ENCODE results near the gene PPM1J. TPM values are rescaled to one million over a fixed set of nuclear protein-coding genes. Genes with fewer than 3 reads are reported as not detected.
"Not testable (repeated sequence)": the region's sequence is repeated elsewhere in the genome, so short reads cannot be mapped to it uniquely, and the experiment has no call there.

Gene PPM1J
- polyA plus RNA-seq, 1 of the 3 experiments (the other 2 are of a cell fraction), result 5.3 TPM

GRCh38 chr1:112727716-112728115 lies 12.6 kb upstream of the PPM1J start:
- no peak overlapping the region for H3K27ac ChIP-seq (ENCODE audit: low read depth in 2 of 2, low read length in 1 of 2)
- CTCF ChIA-PET, result interaction anchor here (0.6 to 3.9 kb wide), 4 partner anchors 11 to 77 kb away, joined by 3 to 47 read pairs (median 20); partner anchors contain the start of gene PPM1J
- no peak for DNase-seq
- no peaks in the 10 kb centered on the region for H4K20me1 ChIP-seq (ENCODE audit: insufficient read depth)
- H3K9me3 ChIP-seq, result no peaks in the 10 kb centered on the region
- H3K4me1 ChIP-seq (ENCODE audit: control insufficient read depth in 1 of 2, insufficient read depth in 2 of 2, low read depth in 1 of 2, low read length in 1 of 2), result no peaks in the 10 kb centered on the region
- H3K36me3 ChIP-seq (replicated peaks in 1 of 2; ENCODE audit: control insufficient read depth in 1 of 2, insufficient read depth in 2 of 2, low read length in 1 of 2), result no peaks in the 10 kb centered on the region
- 35% methylated on average over 2 of the region's 2 CpGs for WGBS (ENCODE audit: low lambda C conversion rate)
- H3K9ac ChIP-seq, result no peak overlapping the region
- H3K9me2 ChIP-seq, result no peaks in the 10 kb centered on the region
- no peaks in the 10 kb centered on the region for H3F3A ChIP-seq (replicated peaks; ENCODE audit: insufficient read depth)
- H3K4me2 ChIP-seq, result no peak overlapping the region
- no peak for TF ChIP-seq RFX5 (IDR thresholded peaks at IDR 0.05; ENCODE audit: low read length)
- no peak for TF ChIP-seq JUND (IDR thresholded peaks at IDR 0.05)
- TF ChIP-seq RAD21 (IDR thresholded peaks at IDR 0.05; ENCODE audit: low read length), result peak; percentile 8; the same call in 1 of the 2 replicates
- no peak for TF ChIP-seq ELF1 (IDR thresholded peaks at IDR 0.05)
- TF ChIP-seq, protein P1, sequence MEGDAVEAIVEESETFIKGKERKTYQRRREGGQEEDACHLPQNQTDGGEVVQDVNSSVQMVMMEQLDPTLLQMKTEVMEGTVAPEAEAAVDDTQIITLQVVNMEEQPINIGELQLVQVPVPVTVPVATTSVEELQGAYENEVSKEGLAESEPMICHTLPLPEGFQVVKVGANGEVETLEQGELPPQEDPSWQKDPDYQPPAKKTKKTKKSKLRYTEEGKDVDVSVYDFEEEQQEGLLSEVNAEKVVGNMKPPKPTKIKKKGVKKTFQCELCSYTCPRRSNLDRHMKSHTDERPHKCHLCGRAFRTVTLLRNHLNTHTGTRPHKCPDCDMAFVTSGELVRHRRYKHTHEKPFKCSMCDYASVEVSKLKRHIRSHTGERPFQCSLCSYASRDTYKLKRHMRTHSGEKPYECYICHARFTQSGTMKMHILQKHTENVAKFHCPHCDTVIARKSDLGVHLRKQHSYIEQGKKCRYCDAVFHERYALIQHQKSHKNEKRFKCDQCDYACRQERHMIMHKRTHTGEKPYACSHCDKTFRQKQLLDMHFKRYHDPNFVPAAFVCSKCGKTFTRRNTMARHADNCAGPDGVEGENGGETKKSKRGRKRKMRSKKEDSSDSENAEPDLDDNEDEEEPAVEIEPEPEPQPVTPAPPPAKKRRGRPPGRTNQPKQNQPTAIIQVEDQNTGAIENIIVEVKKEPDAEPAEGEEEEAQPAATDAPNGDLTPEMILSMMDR (IDR thresholded peaks at IDR 0.05), result peak; percentile 26
- H3K79me2 ChIP-seq (ENCODE audit: insufficient read depth), result no peaks in the 10 kb centered on the region
- no peaks in the 10 kb centered on the region for H3K27me3 ChIP-seq (ENCODE audit: insufficient read depth)
- no peak overlapping the region for H3K4me3 ChIP-seq (ENCODE audit: low read depth in 2 of 2, low read length in 1 of 2)
- H2AFZ ChIP-seq (ENCODE audit: low read depth), result no peak overlapping the region
- POLR2A ChIA-PET, result no interaction called here

GRCh38 chr1:112724240-112724639 lies 9.1 kb upstream of the PPM1J start:
- DNase-seq; H3K27ac ChIP-seq (ENCODE audit: low read depth in 2 of 2, low read length in 1 of 2); POLR2A ChIA-PET; H3K79me2 ChIP-seq (ENCODE audit: insufficient read depth); H3K36me3 ChIP-seq (replicated peaks in 1 of 2; ENCODE audit: control insufficient read depth in 1 of 2, insufficient read depth in 2 of 2, low read length in 1 of 2); H3K9ac ChIP-seq; H4K20me1 ChIP-seq (ENCODE audit: insufficient read depth); H3K27me3 ChIP-seq (ENCODE audit: insufficient read depth); H3K9me2 ChIP-seq; H3K4me2 ChIP-seq; H3K4me3 ChIP-seq (ENCODE audit: low read depth in 2 of 2, low read length in 1 of 2); H3K4me1 ChIP-seq (ENCODE audit: control insufficient read depth in 1 of 2, insufficient read depth in 2 of 2, low read depth in 1 of 2, low read length in 1 of 2); H2AFZ ChIP-seq (ENCODE audit: low read depth); H3K9me3 ChIP-seq; H3F3A ChIP-seq (replicated peaks; ENCODE audit: insufficient read depth): not testable (repeated sequence)
- CTCF ChIA-PET, result interaction anchor here (11.8 kb wide), 1 partner anchor 79 kb away, joined by 754 read pairs; no protein-coding TSS in a partner anchor
- 86% methylated on average over 4 of the region's 4 CpGs for WGBS (ENCODE audit: low lambda C conversion rate)

- Histone ChIP-seq H3K27me3 (ENCODE audit: insufficient read depth) (no peaks in the 10 kb centered on the region), H3K79me2 (ENCODE audit: insufficient read depth) (no peaks in the 10 kb centered on the region), H3K27ac (ENCODE audit: low read depth in 2 of 2, low read length in 1 of 2) (no peak overlapping the region), H3K9me3 (no peaks in the 10 kb centered on the region), H3K36me3 (replicated peaks in 1 of 2; ENCODE audit: control insufficient read depth in 1 of 2, insufficient read depth in 2 of 2, low read length in 1 of 2) (no peaks in the 10 kb centered on the region), H3K9me2 (no peaks in the 10 kb centered on the region), H2AFZ (ENCODE audit: low read depth) (no peak overlapping the region), H3K4me1 (ENCODE audit: control insufficient read depth in 1 of 2, insufficient read depth in 2 of 2, low read depth in 1 of 2, low read length in 1 of 2) (peaks cover 0 to 4% of the 10 kb centered on the region in 2 experiments; a peak in 1 of 4 replicates), H3K4me3 (ENCODE audit: low read depth in 2 of 2, low read length in 1 of 2) (no peak overlapping the region), H3K9ac (no peak overlapping the region), H3F3A (replicated peaks; ENCODE audit: insufficient read depth) (no peaks in the 10 kb centered on the region), H3K4me2 (no peak overlapping the region), H4K20me1 (ENCODE audit: insufficient read depth) (no peaks in the 10 kb centered on the region)
- no peak for DNase-seq
- TF ChIP-seq GATA2 (CRISPR knock-in tag; IDR thresholded peaks at IDR 0.05) (no peak), EP300 (IDR thresholded peaks at IDR 0.05; ENCODE audit: borderline replicate concordance in 1 of 2, low read depth in 1 of 2, low read length in 1 of 2) (no peak), RFX5 (IDR thresholded peaks at IDR 0.05; ENCODE audit: low read length) (no peak)
- WGBS (ENCODE audit: low lambda C conversion rate), result 86% methylated on average over 8 of the region's 8 CpGs
- ChIA-PET POLR2A (no interaction called here), CTCF (interaction anchor here (4.8 to 11.8 kb wide), 2 partner anchors 10 to 80 kb away, joined by 21 to 754 read pairs; no protein-coding TSS in a partner anchor)
These were observed 8.3 kb upstream of the PPM1J start for GRCh38 chr1:112723511-112723839.

Data from SK-N-SH (cell line).